ENCODE results near the gene RBM12. TPM values are rescaled to one million over a fixed set of nuclear protein-coding genes. Genes with fewer than 3 reads are reported as not detected.

RBM12 gene
- total and polyA plus RNA-seq, 4 donors, result 3.4 to 20.0 (median 15.8) TPM

DNA sequence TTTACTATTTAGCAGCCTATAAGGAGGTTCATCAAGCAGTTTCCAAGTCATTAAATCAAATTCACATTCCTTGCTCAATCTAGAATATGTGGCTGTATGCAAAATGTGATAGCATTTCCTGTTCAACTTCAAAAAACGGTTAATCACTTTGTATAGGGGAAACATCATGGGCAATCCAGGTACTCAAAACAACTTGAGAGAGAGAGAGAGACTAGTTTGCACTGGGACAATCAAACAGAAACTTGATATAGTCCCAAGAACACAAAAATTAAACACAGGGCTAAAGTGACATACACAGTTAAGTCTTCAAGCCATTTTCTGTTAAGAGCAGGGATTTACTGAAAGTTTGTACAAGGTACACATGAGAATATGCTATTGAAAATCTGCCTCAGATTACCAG is 7.4 kb downstream of the RBM12 start (continued):
- TF ChIP-seq, protein P1, sequence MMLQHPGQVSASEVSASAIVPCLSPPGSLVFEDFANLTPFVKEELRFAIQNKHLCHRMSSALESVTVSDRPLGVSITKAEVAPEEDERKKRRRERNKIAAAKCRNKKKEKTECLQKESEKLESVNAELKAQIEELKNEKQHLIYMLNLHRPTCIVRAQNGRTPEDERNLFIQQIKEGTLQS (IDR thresholded peaks at IDR 0.05), result no peak
- no peak for TF ChIP-seq EGR1 (IDR thresholded peaks at IDR 0.05; ENCODE audit: low read depth in 2 of 2)
- no peak for TF ChIP-seq HNF4A (conservative IDR thresholded peaks at IDR 0.05)
- no peak for TF ChIP-seq HNF4G (IDR thresholded peaks at IDR 0.05)
- no peak for TF ChIP-seq FOXA1 (IDR thresholded peaks at IDR 0.05)
- no peak for TF ChIP-seq RAD21 (IDR thresholded peaks at IDR 0.05)
- TF ChIP-seq, protein P2, sequence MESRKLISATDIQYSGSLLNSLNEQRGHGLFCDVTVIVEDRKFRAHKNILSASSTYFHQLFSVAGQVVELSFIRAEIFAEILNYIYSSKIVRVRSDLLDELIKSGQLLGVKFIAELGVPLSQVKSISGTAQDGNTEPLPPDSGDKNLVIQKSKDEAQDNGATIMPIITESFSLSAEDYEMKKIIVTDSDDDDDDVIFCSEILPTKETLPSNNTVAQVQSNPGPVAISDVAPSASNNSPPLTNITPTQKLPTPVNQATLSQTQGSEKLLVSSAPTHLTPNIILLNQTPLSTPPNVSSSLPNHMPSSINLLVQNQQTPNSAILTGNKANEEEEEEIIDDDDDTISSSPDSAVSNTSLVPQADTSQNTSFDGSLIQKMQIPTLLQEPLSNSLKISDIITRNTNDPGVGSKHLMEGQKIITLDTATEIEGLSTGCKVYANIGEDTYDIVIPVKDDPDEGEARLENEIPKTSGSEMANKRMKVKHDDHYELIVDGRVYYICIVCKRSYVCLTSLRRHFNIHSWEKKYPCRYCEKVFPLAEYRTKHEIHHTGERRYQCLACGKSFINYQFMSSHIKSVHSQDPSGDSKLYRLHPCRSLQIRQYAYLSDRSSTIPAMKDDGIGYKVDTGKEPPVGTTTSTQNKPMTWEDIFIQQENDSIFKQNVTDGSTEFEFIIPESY (IDR thresholded peaks at IDR 0.05), result no peak
- no peak for TF ChIP-seq GABPA (IDR thresholded peaks at IDR 0.05 in 1 of 2, conservative IDR thresholded peaks at IDR 0.05 in 1 of 2)
- TF ChIP-seq TAF1 (conservative IDR thresholded peaks at IDR 0.05), result no peak
- no peak for TF ChIP-seq FOXA2 (IDR thresholded peaks at IDR 0.05)
- no peak for TF ChIP-seq SP1 (IDR thresholded peaks at IDR 0.05)

DNA sequence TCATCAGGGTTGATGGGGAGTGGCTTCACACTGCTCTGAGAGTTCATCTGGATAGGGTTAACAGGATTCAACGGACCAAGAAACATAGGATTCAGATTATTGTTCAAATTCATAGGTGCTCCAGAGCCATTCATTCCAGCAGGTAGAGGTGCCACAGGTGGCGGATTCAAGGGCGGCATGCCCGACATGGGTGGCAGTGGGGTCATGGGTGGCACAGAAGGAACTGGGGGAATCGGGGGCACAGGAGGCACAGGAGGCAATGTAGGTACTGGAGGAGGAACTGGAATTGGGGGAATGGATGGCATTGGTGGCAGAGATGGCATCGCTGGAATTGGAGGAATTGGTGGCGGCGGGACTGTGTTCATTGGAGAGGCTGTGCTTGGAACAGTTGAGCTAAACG is 10.3 kb downstream of the RBM12 start:
- peaks cover 0 to 9% (median 4%) of the 10 kb centered on the region in 4 donors for H3K4me1 ChIP-seq (ENCODE audit: control insufficient read depth in 4 of 4, insufficient read depth in 4 of 4, low read length in 3 of 4)
- TF ChIP-seq FOXA2 (IDR thresholded peaks at IDR 0.05) (no peak), NR2F2 (IDR thresholded peaks at IDR 0.05) (no peak)

DNA sequence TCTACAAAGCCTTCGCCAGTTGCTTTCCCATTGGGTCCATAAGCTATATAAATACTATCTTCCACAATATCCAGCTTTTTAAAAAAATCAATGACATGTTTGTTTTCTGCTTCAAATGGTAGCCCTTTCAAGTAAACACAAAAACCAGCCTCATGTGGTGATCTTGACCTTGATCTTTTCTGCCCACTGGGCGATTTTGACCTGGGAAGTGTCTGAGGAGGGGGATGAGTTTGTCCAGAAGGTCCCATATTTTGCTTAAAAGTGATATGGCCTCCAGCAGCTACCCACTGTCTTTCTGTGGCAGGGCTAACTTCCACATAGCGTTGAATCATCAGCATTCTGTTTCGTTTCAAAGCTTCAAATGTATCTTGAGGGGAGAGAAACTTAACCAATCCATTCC is 10.8 kb downstream of the RBM12 start:
- no peaks in the 10 kb centered on the region for H3K27me3 ChIP-seq (ENCODE audit: control insufficient read depth in 4 of 4, insufficient read depth in 4 of 4, low read length in 3 of 4)
- no peak overlapping the region for H3K27ac ChIP-seq (ENCODE audit: low read depth in 1 of 2, low read length in 2 of 2)
- DNase-seq (ENCODE audit: low spot score), result no peak
- peaks cover 0 to 14% (median 5%) of the 10 kb centered on the region in 4 donors for H3K4me1 ChIP-seq (ENCODE audit: control insufficient read depth in 4 of 4, insufficient read depth in 4 of 4, low read length in 3 of 4)
- H3K9me3 ChIP-seq (ENCODE audit: control insufficient read depth in 4 of 4, low read length in 3 of 4), result no peaks in the 10 kb centered on the region
- TF ChIP-seq, protein P1 (IDR thresholded peaks at IDR 0.05), result no peak
- TF ChIP-seq, protein P2 (IDR thresholded peaks at IDR 0.05), result no peak
- TF ChIP-seq RAD21 (IDR thresholded peaks at IDR 0.05), result no peak
- H3K36me3 ChIP-seq (ENCODE audit: control insufficient read depth in 4 of 4, insufficient read depth in 3 of 4, low read depth in 1 of 4, low read length in 3 of 4), result peaks cover 1 to 23% (median 20%) of the 10 kb centered on the region in 4 donors
- H3K9ac ChIP-seq (ENCODE audit: low read depth in 1 of 2, low read length in 2 of 2), result no peak overlapping the region
- no peak overlapping the region for H3K4me3 ChIP-seq (ENCODE audit: low read depth in 1 of 3, low read length in 3 of 3)
- 94% methylated on average over 4 of the region's 4 CpGs for WGBS

More for the DNA sequence above, 10.3 kb downstream of the RBM12 start:
- H3K27me3 ChIP-seq (ENCODE audit: control insufficient read depth in 4 of 4, insufficient read depth in 4 of 4, low read length in 3 of 4), result no peaks in the 10 kb centered on the region
- DNase-seq (ENCODE audit: low spot score), result no peak
- no peak overlapping the region for H3K9ac ChIP-seq (ENCODE audit: low read depth in 1 of 2, low read length in 2 of 2)
- peaks cover 1 to 23% (median 20%) of the 10 kb centered on the region in 4 donors for H3K36me3 ChIP-seq (ENCODE audit: control insufficient read depth in 4 of 4, insufficient read depth in 3 of 4, low read depth in 1 of 4, low read length in 3 of 4)
- 98% methylated on average over 9 of the region's 9 CpGs for WGBS
- H3K4me3 ChIP-seq (ENCODE audit: low read depth in 1 of 3, low read length in 3 of 3), result no peak overlapping the region
- H3K27ac ChIP-seq (ENCODE audit: low read depth in 1 of 2, low read length in 2 of 2), result no peak overlapping the region
- H3K9me3 ChIP-seq (ENCODE audit: control insufficient read depth in 4 of 4, low read length in 3 of 4), result no peaks in the 10 kb centered on the region

DNA sequence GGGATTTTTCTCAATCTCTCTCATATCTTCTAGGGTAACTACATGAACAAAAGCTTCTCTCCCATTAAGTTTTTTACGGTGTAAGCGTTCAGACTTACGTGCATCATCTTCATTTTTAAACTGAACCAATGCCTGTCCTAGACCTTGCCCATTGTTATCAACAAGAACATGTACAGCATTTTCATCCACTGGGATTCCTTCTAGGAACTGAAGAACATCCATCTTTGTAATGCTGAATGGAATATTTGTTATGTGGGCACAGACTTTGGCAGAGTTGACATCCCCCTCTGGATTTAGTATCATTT is 11.3 kb downstream of the RBM12 start:
- WGBS, result 99% methylated on average over 3 of the region's 3 CpGs
- Histone ChIP-seq H3K27ac (ENCODE audit: low read depth in 1 of 2, low read length in 2 of 2) (no peak overlapping the region), H3K36me3 (ENCODE audit: control insufficient read depth in 4 of 4, insufficient read depth in 3 of 4, low read depth in 1 of 4, low read length in 3 of 4) (peaks cover 1 to 23% (median 20%) of the 10 kb centered on the region in 4 donors), H3K9me3 (ENCODE audit: control insufficient read depth in 4 of 4, low read length in 3 of 4) (no peaks in the 10 kb centered on the region), H3K4me1 (ENCODE audit: control insufficient read depth in 4 of 4, insufficient read depth in 4 of 4, low read length in 3 of 4) (peaks cover 0 to 14% (median 4%) of the 10 kb centered on the region in 4 donors), H3K27me3 (ENCODE audit: control insufficient read depth in 4 of 4, insufficient read depth in 4 of 4, low read length in 3 of 4) (no peaks in the 10 kb centered on the region), H3K4me3 (ENCODE audit: low read depth in 1 of 3, low read length in 3 of 3) (no peak overlapping the region), H3K9ac (ENCODE audit: low read depth in 1 of 2, low read length in 2 of 2) (no peak overlapping the region)
- no peak for DNase-seq (ENCODE audit: low spot score)
- TF ChIP-seq TAF1 (conservative IDR thresholded peaks at IDR 0.05) (no peak), HNF4G (IDR thresholded peaks at IDR 0.05) (no peak), FOXA2 (IDR thresholded peaks at IDR 0.05) (no peak), HNF4A (conservative IDR thresholded peaks at IDR 0.05) (no peak), GABPA (IDR thresholded peaks at IDR 0.05 in 1 of 2, conservative IDR thresholded peaks at IDR 0.05 in 1 of 2) (no peak), FOXA1 (IDR thresholded peaks at IDR 0.05) (no peak), RXRA (IDR thresholded peaks at IDR 0.05) (no peak), SP1 (IDR thresholded peaks at IDR 0.05) (no peak), JUND (IDR thresholded peaks at IDR 0.05) (no peak), RAD21 (IDR thresholded peaks at IDR 0.05) (no peak), NR2F2 (IDR thresholded peaks at IDR 0.05) (no peak), YY1 (IDR thresholded peaks at IDR 0.05) (no peak), EGR1 (IDR thresholded peaks at IDR 0.05; ENCODE audit: low read depth in 2 of 2) (no peak)
- TF ChIP-seq, protein P2 (IDR thresholded peaks at IDR 0.05), result no peak
- TF ChIP-seq, protein P3, sequence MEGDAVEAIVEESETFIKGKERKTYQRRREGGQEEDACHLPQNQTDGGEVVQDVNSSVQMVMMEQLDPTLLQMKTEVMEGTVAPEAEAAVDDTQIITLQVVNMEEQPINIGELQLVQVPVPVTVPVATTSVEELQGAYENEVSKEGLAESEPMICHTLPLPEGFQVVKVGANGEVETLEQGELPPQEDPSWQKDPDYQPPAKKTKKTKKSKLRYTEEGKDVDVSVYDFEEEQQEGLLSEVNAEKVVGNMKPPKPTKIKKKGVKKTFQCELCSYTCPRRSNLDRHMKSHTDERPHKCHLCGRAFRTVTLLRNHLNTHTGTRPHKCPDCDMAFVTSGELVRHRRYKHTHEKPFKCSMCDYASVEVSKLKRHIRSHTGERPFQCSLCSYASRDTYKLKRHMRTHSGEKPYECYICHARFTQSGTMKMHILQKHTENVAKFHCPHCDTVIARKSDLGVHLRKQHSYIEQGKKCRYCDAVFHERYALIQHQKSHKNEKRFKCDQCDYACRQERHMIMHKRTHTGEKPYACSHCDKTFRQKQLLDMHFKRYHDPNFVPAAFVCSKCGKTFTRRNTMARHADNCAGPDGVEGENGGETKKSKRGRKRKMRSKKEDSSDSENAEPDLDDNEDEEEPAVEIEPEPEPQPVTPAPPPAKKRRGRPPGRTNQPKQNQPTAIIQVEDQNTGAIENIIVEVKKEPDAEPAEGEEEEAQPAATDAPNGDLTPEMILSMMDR (IDR thresholded peaks at IDR 0.05; ENCODE audit: low read depth, low read length, missing input control), result no peak
- TF ChIP-seq, protein P1 (IDR thresholded peaks at IDR 0.05), result no peak

All from liver (tissue), 9 donors.